ENCODE results near the gene PCDHB14. TPM values are rescaled to one million over a fixed set of nuclear protein-coding genes. Genes with fewer than 3 reads are reported as not detected.

The PCDHB14 gene
- polyA plus RNA-seq, 4 donors = 9.9 to 13.5 (median 10.6) TPM

DNA sequence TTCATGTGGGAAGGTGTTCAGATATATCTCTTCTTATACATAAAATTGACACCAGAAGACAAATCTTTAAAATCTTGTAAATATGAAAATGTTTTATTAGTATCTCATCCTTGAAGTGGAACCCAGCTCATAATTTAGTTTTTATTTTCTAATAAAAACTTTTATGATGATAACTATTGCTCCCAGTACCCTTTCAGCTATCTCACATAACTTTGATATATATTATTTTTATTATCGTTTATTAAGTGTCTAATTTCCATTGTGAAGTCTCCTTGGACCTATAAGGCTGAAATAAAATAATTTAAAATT is 38.0 kb downstream of the PCDHB14 start:
- DNase-seq (ENCODE audit: low read depth in 4 of 4, low spot score in 3 of 4) = no peak

DNA sequence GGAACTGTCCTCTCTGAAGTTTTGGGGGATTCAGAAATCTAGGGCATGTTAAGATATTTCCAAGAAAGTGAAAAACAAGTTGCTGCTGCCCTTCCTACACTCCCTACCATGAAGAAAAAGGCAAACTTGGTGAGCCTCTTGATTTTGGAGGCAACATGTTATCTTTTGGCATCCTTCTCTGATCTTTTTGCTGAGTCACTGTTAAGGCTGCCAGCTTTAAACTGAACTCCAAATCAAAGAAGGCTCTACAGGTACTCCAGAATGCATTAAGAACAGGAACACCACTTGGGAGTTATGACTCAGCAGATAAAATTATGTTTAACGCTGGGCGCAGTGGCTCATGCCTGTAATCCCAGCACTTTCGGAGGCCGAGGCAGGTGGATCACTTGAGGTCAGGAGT is 46.1 kb downstream of the PCDHB14 start:
- DNase-seq (ENCODE audit: low read depth in 4 of 4, low spot score in 3 of 4) = no peak

DNA sequence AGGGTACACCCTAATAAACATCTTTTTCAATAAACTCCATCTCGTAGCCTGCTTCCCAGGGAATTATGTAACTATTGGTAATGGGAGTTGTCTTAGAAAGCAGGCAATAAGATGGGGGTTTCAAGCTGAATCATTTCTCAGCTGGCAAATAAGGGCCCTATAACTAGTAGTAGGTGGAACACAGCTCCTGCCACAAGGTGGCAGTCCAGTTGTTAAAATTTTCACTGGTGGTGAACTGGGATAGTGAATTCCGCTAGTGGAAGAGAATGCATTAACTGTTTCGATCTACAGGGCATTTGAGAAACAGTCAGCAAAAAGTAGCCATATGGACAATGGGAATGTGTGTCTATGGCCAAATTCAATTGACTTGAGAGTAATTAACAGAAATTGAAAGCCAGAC is 49.8 kb downstream of the PCDHB14 start:
- no peak for DNase-seq (ENCODE audit: low read depth in 4 of 4, low spot score in 3 of 4)

Other genes starting within 250 kb of the PCDHB14 start
- under 1 TPM; 0.04 to 0.15 (median 0.10) TPM for gene PCDHB1, start 172.0 kb upstream of the PCDHB14 start, polyA plus RNA-seq (ENCODE audit: insufficient read length in 4 of 4)
- 1 to 10 TPM; 3.5 to 7.9 (median 6.0) TPM for gene PCDHB2, start 128.7 kb upstream of the PCDHB14 start, polyA plus RNA-seq (ENCODE audit: insufficient read length in 4 of 4)
- gene PCDHB3, start 122.9 kb upstream of the PCDHB14 start, polyA plus RNA-seq (ENCODE audit: insufficient read length in 4 of 4) = 1 to 10 TPM; 3.0 to 4.9 (median 3.5) TPM
- gene PCDHB4, start 101.5 kb upstream of the PCDHB14 start, polyA plus RNA-seq (ENCODE audit: insufficient read length in 4 of 4) = 1 to 10 TPM; 1.3 to 5.8 (median 2.2) TPM
- gene PCDHB5, start 88.1 kb upstream of the PCDHB14 start, polyA plus RNA-seq (ENCODE audit: insufficient read length in 4 of 4) = 10 to 100 TPM in 1 of 4 donors, 1 to 10 TPM in 3; 5.6 to 10.5 (median 8.0) TPM
- gene PCDHB6, start 73.3 kb upstream of the PCDHB14 start, polyA plus RNA-seq (ENCODE audit: insufficient read length in 4 of 4) = 1 to 10 TPM; 2.5 to 4.5 (median 3.4) TPM
- gene PCDHB7, start 50.7 kb upstream of the PCDHB14 start, polyA plus RNA-seq (ENCODE audit: insufficient read length in 4 of 4) = 1 to 10 TPM; 4.0 to 7.9 (median 5.6) TPM
- 1 to 10 TPM; 1.2 to 3.5 (median 2.7) TPM for gene PCDHB8, start 45.6 kb upstream of the PCDHB14 start, polyA plus RNA-seq (ENCODE audit: insufficient read length in 4 of 4)
- 1 to 10 TPM; 4.9 to 8.4 (median 5.7) TPM for gene PCDHB16, start 41.0 kb upstream of the PCDHB14 start, polyA plus RNA-seq (ENCODE audit: insufficient read length in 4 of 4)
- gene PCDHB9, start 36.2 kb upstream of the PCDHB14 start, polyA plus RNA-seq (ENCODE audit: insufficient read length in 4 of 4) = 1 to 10 TPM; 3.7 to 5.1 (median 4.5) TPM
- 10 to 100 TPM in 2 of 4 donors, 1 to 10 TPM in 2; 5.4 to 11.3 (median 8.3) TPM for gene PCDHB10, start 31.0 kb upstream of the PCDHB14 start, polyA plus RNA-seq (ENCODE audit: insufficient read length in 4 of 4)
- 1 to 10 TPM; 4.9 to 7.0 (median 6.5) TPM for gene PCDHB11, start 23.7 kb upstream of the PCDHB14 start, polyA plus RNA-seq (ENCODE audit: insufficient read length in 4 of 4)
- gene PCDHB12, start 14.6 kb upstream of the PCDHB14 start, polyA plus RNA-seq (ENCODE audit: insufficient read length in 4 of 4) = 1 to 10 TPM; 4.9 to 8.6 (median 5.5) TPM
- 1 to 10 TPM; 5.5 to 8.1 (median 5.9) TPM for gene PCDHB13, start 9.4 kb upstream of the PCDHB14 start, polyA plus RNA-seq (ENCODE audit: insufficient read length in 4 of 4)
- gene PCDHB15, start 22.1 kb downstream of the PCDHB14 start, polyA plus RNA-seq (ENCODE audit: insufficient read length in 4 of 4) = 10 to 100 TPM; 14.7 to 17.6 (median 16.6) TPM
- gene SLC25A2, start 80.7 kb downstream of the PCDHB14 start, polyA plus RNA-seq (ENCODE audit: insufficient read length in 4 of 4) = under 1 TPM in 1 of 4 donors, not detected in 3; 0.17 TPM
- gene TAF7, start 97.4 kb downstream of the PCDHB14 start, polyA plus RNA-seq (ENCODE audit: insufficient read length in 4 of 4) = 100 to 1,000 TPM; 142 to 184 (median 157) TPM
- 1 to 10 TPM in 1 of 4 donors, under 1 TPM in 3; 0.47 to 1.1 (median 0.84) TPM for gene PCDHGA1, start 107.2 kb downstream of the PCDHB14 start, polyA plus RNA-seq (ENCODE audit: insufficient read length in 4 of 4)
- 10 to 100 TPM in 1 of 4 donors, 1 to 10 TPM in 3; 5.0 to 12.8 (median 7.0) TPM for gene PCDHGA2, start 115.4 kb downstream of the PCDHB14 start, polyA plus RNA-seq (ENCODE audit: insufficient read length in 4 of 4)
- 1 to 10 TPM; 2.3 to 6.2 (median 3.8) TPM for gene PCDHGA3, start 120.5 kb downstream of the PCDHB14 start, polyA plus RNA-seq (ENCODE audit: insufficient read length in 4 of 4)
- gene PCDHGB1, start 126.8 kb downstream of the PCDHB14 start, polyA plus RNA-seq (ENCODE audit: insufficient read length in 4 of 4) = 1 to 10 TPM; 1.7 to 2.1 (median 1.9) TPM
- 1 to 10 TPM; 2.3 to 4.6 (median 2.4) TPM for gene PCDHGA4, start 131.7 kb downstream of the PCDHB14 start, polyA plus RNA-seq (ENCODE audit: insufficient read length in 4 of 4)
- 1 to 10 TPM; 3.5 to 5.2 (median 3.8) TPM for gene PCDHGB2, start 136.7 kb downstream of the PCDHB14 start, polyA plus RNA-seq (ENCODE audit: insufficient read length in 4 of 4)
- 1 to 10 TPM; 2.2 to 6.1 (median 2.6) TPM for gene PCDHGA5, start 140.8 kb downstream of the PCDHB14 start, polyA plus RNA-seq (ENCODE audit: insufficient read length in 4 of 4)
- 1 to 10 TPM; 1.5 to 2.8 (median 2.3) TPM for gene PCDHGB3, start 146.9 kb downstream of the PCDHB14 start, polyA plus RNA-seq (ENCODE audit: insufficient read length in 4 of 4)
- 10 to 100 TPM in 1 of 4 donors, 1 to 10 TPM in 3; 4.9 to 11.1 (median 7.1) TPM for gene PCDHGA6, start 150.5 kb downstream of the PCDHB14 start, polyA plus RNA-seq (ENCODE audit: insufficient read length in 4 of 4)
- gene PCDHGA7, start 159.4 kb downstream of the PCDHB14 start, polyA plus RNA-seq (ENCODE audit: insufficient read length in 4 of 4) = 1 to 10 TPM; 1.8 to 2.5 (median 2.1) TPM
- gene PCDHGB4, start 164.4 kb downstream of the PCDHB14 start, polyA plus RNA-seq (ENCODE audit: insufficient read length in 4 of 4) = 1 to 10 TPM; 5.0 to 7.4 (median 5.5) TPM
- under 1 TPM; 0.40 to 0.56 (median 0.44) TPM for gene PCDHGA8, start 169.3 kb downstream of the PCDHB14 start, polyA plus RNA-seq (ENCODE audit: insufficient read length in 4 of 4)
- 10 to 100 TPM in 1 of 4 donors, 1 to 10 TPM in 3; 9.6 to 10.3 (median 9.8) TPM for gene PCDHGB5, start 174.6 kb downstream of the PCDHB14 start, polyA plus RNA-seq (ENCODE audit: insufficient read length in 4 of 4)
- gene PCDHGA9, start 179.4 kb downstream of the PCDHB14 start, polyA plus RNA-seq (ENCODE audit: insufficient read length in 4 of 4) = 10 to 100 TPM in 1 of 4 donors, 1 to 10 TPM in 3; 4.9 to 10.1 (median 6.6) TPM
- gene PCDHGB6, start 184.7 kb downstream of the PCDHB14 start, polyA plus RNA-seq (ENCODE audit: insufficient read length in 4 of 4) = 10 to 100 TPM in 1 of 4 donors, 1 to 10 TPM in 3; 6.2 to 12.1 (median 8.4) TPM
- gene PCDHGA10, start 189.6 kb downstream of the PCDHB14 start, polyA plus RNA-seq (ENCODE audit: insufficient read length in 4 of 4) = 1 to 10 TPM; 3.1 to 4.7 (median 3.5) TPM
- 10 to 100 TPM; 13.7 to 16.9 (median 16.3) TPM for gene PCDHGB7, start 194.3 kb downstream of the PCDHB14 start, polyA plus RNA-seq (ENCODE audit: insufficient read length in 4 of 4)
- gene PCDHGA11, start 197.7 kb downstream of the PCDHB14 start, polyA plus RNA-seq (ENCODE audit: insufficient read length in 4 of 4) = 1 to 10 TPM; 4.3 to 5.2 (median 4.6) TPM
- gene PCDHGA12, start 207.2 kb downstream of the PCDHB14 start, polyA plus RNA-seq (ENCODE audit: insufficient read length in 4 of 4) = 1 to 10 TPM; 1.4 to 2.1 (median 1.7) TPM